A549 (cell line): Measurements from ENCODE around the gene PCSK6. TPM values are rescaled to one million over a fixed set of nuclear protein-coding genes. Genes with fewer than 3 reads are reported as not detected.

ENCODE experiments used
- ATAC-seq, 2 experiments: fragments of 200-7000 bp in 1 of 2; fragments of >200 bp in 1 of 2; cut with Nextera tagmentation in 1 of 2; cut with Tn5 transposase in 1 of 2; 3 replicates each; pipeline versions ENCODE4 v1.8.0 to v1.9.1; 2018 to 2020; ENCODE audit warnings: mild to moderate bottlenecking in 1 of 2, moderate library complexity in 1 of 2
- CTCF ChIA-PET: fragments of 300-600 bp; sonication (Branson Sonifier 250); formaldehyde crosslinking; extraction: SDS; loops from one replicate; lab custom pipeline; 2021; ENCODE audit warnings: antibody characterized with exemption, inconsistent platforms; lab: Yijun Ruan, JAX
- POLR2A ChIA-PET: fragments of 350-600 bp; formaldehyde crosslinking; extraction: SDS; loops from one replicate; lab custom pipeline; 2021; ENCODE audit warnings: antibody characterized with exemption, inconsistent platforms; lab: Yijun Ruan, JAX
- DNase-seq, 2 experiments: peaks; one replicate each; pipeline versions ENCODE4 v3.0.0 to v3.0.0-alpha.2; 2011 to 2016; ENCODE audit warnings: low read depth in 1 of 2, low spot score in 1 of 2
- FAIRE-seq: peaks from 2 replicates; lab custom pipeline; 2011; peaks lifted over from hg19 to GRCh38; lab: Jason Lieb, UNC
- H3K27ac ChIP-seq, 2 experiments: fragments of >200 bp; sonication (Bioruptor Twin); formaldehyde crosslinking; 3 replicates each; pipeline ENCODE4 v1.5.1; 2016 to 2017
- H3K4me1 ChIP-seq: fragments of >200 bp; sonication (Bioruptor Twin); formaldehyde crosslinking; 3 replicates; pipeline ENCODE4 v1.6.1; 2016
- H3K4me2 ChIP-seq: fragments of >200 bp; sonication (Bioruptor Twin); formaldehyde crosslinking; 3 replicates; pipeline ENCODE4 v1.6.1; 2016
- H3K4me3 ChIP-seq: fragments of >200 bp; sonication (Bioruptor Twin); formaldehyde crosslinking; 3 replicates; pipeline ENCODE4 v1.5.1; 2016
- H3K9me3 ChIP-seq: fragments of >200 bp; sonication (Bioruptor Twin); formaldehyde crosslinking; 3 replicates; pipeline ENCODE4 v1.6.1; 2016
- CBX2 ChIP-seq: fragments of 200-600 bp; sonication (generic); IDR thresholded peaks from 2 replicates; pipeline ENCODE4 v1.6.1; 2016; ENCODE audit warnings: low read depth, mild to moderate bottlenecking, borderline replicate concordance
- CEBPB ChIP-seq, 2 experiments: fragments of >200 bp in 1 of 2; sonication (Bioruptor Twin) in 1 of 2; formaldehyde crosslinking in 1 of 2; IDR thresholded peaks; 2 replicates each; pipeline ENCODE4 v1.6.1; 2012 to 2016
- CHD4 ChIP-seq: fragments of 200-600 bp; sonication (generic); IDR thresholded peaks from 2 replicates; pipeline ENCODE4 v1.6.1; 2016; ENCODE audit warnings: antibody characterized with exemption, mild to moderate bottlenecking, borderline replicate concordance
- EHMT2 ChIP-seq: fragments of 200-600 bp; sonication (generic); IDR thresholded peaks from 2 replicates; pipeline ENCODE4 v1.6.1; 2016; ENCODE audit warnings: antibody characterized with exemption, low read depth, mild to moderate bottlenecking, moderate library complexity
- FOSL2 ChIP-seq, 2 experiments: fragments of 450-650 bp in 1 of 2; fragments of >200 bp in 1 of 2; sonication (Bioruptor Twin) in 1 of 2; formaldehyde crosslinking; IDR thresholded peaks; 2 replicates each; pipeline versions ENCODE4 v1.5.0 to v1.6.1; 2016 to 2020; ENCODE audit warnings: mild to moderate bottlenecking in 1 of 2, moderate library complexity in 1 of 2
- FOXS1 ChIP-seq: fragments of 250-450 bp; sonication (Bioruptor Pico); IDR thresholded peaks from 2 replicates; pipeline ENCODE4 v1.5.0; 2020; ENCODE audit warnings: mild to moderate bottlenecking, moderate library complexity
- GATA3 ChIP-seq: IDR thresholded peaks from 2 replicates; pipeline ENCODE4 v1.6.1; 2012; ENCODE audit warnings: borderline replicate concordance
- HDAC2 ChIP-seq: fragments of 200-600 bp; sonication (generic); IDR thresholded peaks from 2 replicates; pipeline ENCODE4 v1.6.1; 2016
- HOXB13 ChIP-seq: fragments of 250-450 bp; sonication (Bioruptor Pico); IDR thresholded peaks from 2 replicates; pipeline ENCODE4 v1.5.0; 2020; ENCODE audit warnings: low read depth, mild to moderate bottlenecking, moderate library complexity
- KDM1A ChIP-seq: fragments of 200-600 bp; sonication (generic); IDR thresholded peaks from 2 replicates; pipeline ENCODE4 v1.6.1; 2016; ENCODE audit warnings: low read depth, mild to moderate bottlenecking
- KDM5A ChIP-seq: fragments of 200-600 bp; sonication (generic); IDR thresholded peaks from 2 replicates; pipeline ENCODE4 v1.6.1; 2016; ENCODE audit warnings: antibody characterized with exemption, mild to moderate bottlenecking
- MAZ ChIP-seq: fragments of 150-350 bp; IDR thresholded peaks from 2 replicates; pipeline ENCODE4 v1.6.1; 2014; ENCODE audit warnings: antibody characterized with exemption, low read depth, low read length, borderline replicate concordance
- NFE2L2 ChIP-seq: fragments of 150-350 bp; conservative IDR thresholded peaks from 2 replicates; pipeline ENCODE4 v1.6.1; 2014; ENCODE audit warnings: low read length
- NPAS2 ChIP-seq: fragments of 250-450 bp; sonication (Bioruptor Pico); IDR thresholded peaks from 2 replicates; pipeline ENCODE4 v1.8.0; 2022; ENCODE audit warnings: mild to moderate bottlenecking, moderate library complexity, borderline replicate concordance
- POLR2A ChIP-seq: IDR thresholded peaks from 2 replicates; pipeline ENCODE4 v1.6.1; 2012; ENCODE audit warnings: mild to moderate bottlenecking, low read length
- POLR2AphosphoS2 ChIP-seq: conservative IDR thresholded peaks from 2 replicates; pipeline ENCODE4 v1.6.1; 2012; ENCODE audit warnings: low read length, improper control_type of control experiment, inconsistent platforms
- RAD21 ChIP-seq, 2 experiments: fragments of >200 bp in 1 of 2; sonication (Bioruptor Twin) in 1 of 2; formaldehyde crosslinking in 1 of 2; IDR thresholded peaks in 1 of 2; conservative IDR thresholded peaks in 1 of 2; 2 replicates in 1 of 2; 3 replicates in 1 of 2; pipeline ENCODE4 v1.6.1; 2012 to 2018; ENCODE audit warnings: inconsistent platforms in 1 of 2
- RCOR1 ChIP-seq: fragments of 150-350 bp; IDR thresholded peaks from 2 replicates; pipeline ENCODE4 v1.6.1; 2014; ENCODE audit warnings: antibody characterized with exemption, low read length, low read depth
- REST ChIP-seq: fragments of 200-600 bp; sonication (generic); IDR thresholded peaks from 2 replicates; pipeline ENCODE4 v1.6.1; 2016; ENCODE audit warnings: antibody characterized with exemption, mild to moderate bottlenecking, moderate library complexity
- RNF2 ChIP-seq: fragments of 200-600 bp; sonication (generic); IDR thresholded peaks from 2 replicates; pipeline ENCODE4 v1.6.1; 2016; ENCODE audit warnings: low read depth, mild to moderate bottlenecking, antibody characterized with exemption, moderate library complexity, borderline replicate concordance
- SMC3 ChIP-seq: fragments of >200 bp; sonication (Bioruptor Twin); formaldehyde crosslinking; IDR thresholded peaks from 3 replicates; pipeline ENCODE4 v1.6.1; 2018; ENCODE audit warnings: inconsistent platforms
- SREBF2 ChIP-seq: fragments of 450-650 bp; IDR thresholded peaks from 2 replicates; pipeline ENCODE4 v1.6.1; 2014; ENCODE audit warnings: mild to moderate bottlenecking, moderate library complexity
- TFCP2L1 ChIP-seq: fragments of 250-450 bp; sonication (Bioruptor Pico); IDR thresholded peaks from 2 replicates; pipeline ENCODE4 v1.5.0; 2021; ENCODE audit warnings: mild to moderate bottlenecking
- ZC3H11A ChIP-seq: fragments of 450-650 bp; IDR thresholded peaks from 2 replicates; pipeline ENCODE4 v1.6.1; 2014; ENCODE audit warnings: antibody characterized with exemption, mild to moderate bottlenecking
- ZFP36 ChIP-seq: fragments of 450-650 bp; IDR thresholded peaks from 2 replicates; pipeline ENCODE4 v1.6.1; 2014; ENCODE audit warnings: borderline replicate concordance; ENCODE audit not compliant: partially characterized antibody
- ZSCAN20 ChIP-seq: fragments of 250-450 bp; sonication (Bioruptor Pico); IDR thresholded peaks from 2 replicates; pipeline ENCODE4 v1.8.0; 2022; ENCODE audit warnings: mild to moderate bottlenecking, moderate library complexity
- WGBS: methylation state at CpG from one replicate; pipeline ENCODE4 v1.1.6; 2017; ENCODE audit errors: missing lambda C conversion rate; 5-methylcytosine and 5-hydroxymethylcytosine counted together
- polyA plus RNA-seq, 4 experiments: library from polyadenylated mRNA; depleted of rRNA in 3 of 4; stranded (reverse); fragments of >200 nt; fragmentation: RNase III in 1 of 4; extraction: RNeasy Plus Mini Kit Qiagen cat#74134 plus additional on column Dnase treatment in 1 of 4; gene quantifications; 2 replicates in 3 of 4; 3 replicates in 1 of 4; pipeline ENCODE4 v1.2.3, GENCODE V29; 2011 to 2017
- TF ChIP-seq, protein P1 (sequence below): fragments of >200 bp; sonication (Bioruptor Twin); formaldehyde crosslinking; IDR thresholded peaks from 2 replicates; pipeline ENCODE4 v1.6.1; 2016
- TF ChIP-seq, protein P2 (sequence below): fragments of >200 bp; sonication (Bioruptor Twin); formaldehyde crosslinking; IDR thresholded peaks from 3 replicates; pipeline ENCODE4 v1.6.1; 2016

Gene PCSK6
- polyA plus RNA-seq, 2 of the 4 experiments (the other 2 are of a cell fraction): 10.0 to 15.2 TPM

DNA sequence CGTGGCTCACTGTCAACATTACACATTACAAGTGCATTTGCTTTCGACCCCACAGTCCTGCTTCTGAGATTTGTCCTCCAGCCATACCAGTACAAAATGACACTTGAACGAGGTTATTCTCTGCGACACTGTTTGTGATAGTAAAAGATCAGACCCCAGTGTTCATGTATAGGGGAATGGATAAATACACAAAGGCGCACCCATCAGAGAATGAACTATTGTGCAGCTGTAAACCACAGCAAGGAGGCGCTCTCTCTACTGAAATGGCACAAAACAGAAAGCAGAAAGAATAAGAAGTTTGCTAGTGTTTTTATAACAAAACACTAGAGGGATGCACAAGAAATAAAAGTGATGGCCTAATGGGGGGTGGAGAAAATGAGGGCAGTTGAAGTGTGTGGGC is 232.8 kb downstream of the PCSK6 start:
- ATAC-seq: peak in 1 of 2 experiments; percentile 23; a peak in 3 of 6 replicates
- WGBS: 55% methylated on average over 6 of the region's 6 CpGs
- Histone ChIP-seq H3K9me3 (no peaks in the 10 kb centered on the region), H3K27ac (no peak overlapping the region), H3K4me2 (no peak overlapping the region), H3K4me3 (no peak overlapping the region), H3K4me1 (peaks cover 8% of the 10 kb centered on the region; the same call in 2 of the 3 replicates)
- TF ChIP-seq ZSCAN20 (CRISPR knock-in tag) (no peak), POLR2AphosphoS2 (no peak), FOSL2 (IDR thresholded peaks at IDR 0.05) (no peak), FOSL2 (CRISPR knock-in tag; IDR thresholded peaks at IDR 0.05) (no peak), RNF2 (no peak), EHMT2 (no peak), ZFP36 (no peak), RAD21 (conservative IDR thresholded peaks at IDR 0.05 in 1 of 2, IDR thresholded peaks at IDR 0.05 in 1 of 2) (peak in 1 of 2 experiments; percentile 43; a peak in 2 of 5 replicates), HOXB13 (CRISPR knock-in tag) (no peak), KDM5A (no peak), MAZ (no peak), ZC3H11A (no peak), RCOR1 (no peak), HDAC2 (no peak), SMC3 (peak; percentile 13; the same call in 1 of the 3 replicates), TFCP2L1 (CRISPR knock-in tag) (no peak), CEBPB (IDR thresholded peaks at IDR 0.05) (no peak)
- TF ChIP-seq, protein P1, sequence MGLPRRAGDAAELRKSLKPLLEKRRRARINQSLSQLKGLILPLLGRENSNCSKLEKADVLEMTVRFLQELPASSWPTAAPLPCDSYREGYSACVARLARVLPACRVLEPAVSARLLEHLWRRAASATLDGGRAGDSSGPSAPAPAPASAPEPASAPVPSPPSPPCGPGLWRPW: no peak
- peak in 1 of 2 experiments; percentile 51 for DNase-seq
- FAIRE-seq: no peak
- ChIA-PET POLR2A (no interaction called here), CTCF (interaction anchor here (0.9 to 9.0 kb wide), 19 partner anchors 9 to 598 kb away, joined by 3 to 275 read pairs (median 14); no protein-coding TSS in a partner anchor)

GRCh38 chr15:101255615-101256241 is 233.8 kb downstream of the PCSK6 start:
- ATAC-seq: no peak
- no peaks in the 10 kb centered on the region for H3K9me3 ChIP-seq
- TF ChIP-seq HOXB13 (CRISPR knock-in tag): no peak
- TF ChIP-seq CEBPB (IDR thresholded peaks at IDR 0.05): no peak
- no peak for TF ChIP-seq CHD4
- no peak for TF ChIP-seq CBX2
- no peak for TF ChIP-seq GATA3
- TF ChIP-seq KDM1A: no peak
- TF ChIP-seq, all 56 proteins: peak for 0
- peaks cover 8% of the 10 kb centered on the region; the same call in 2 of the 3 replicates for H3K4me1 ChIP-seq
- no peak for FAIRE-seq
- no peak overlapping the region for H3K27ac ChIP-seq
- WGBS: 56% methylated on average over 8 of the region's 8 CpGs
- peak in 1 of 2 experiments; percentile 37 for DNase-seq
- POLR2A ChIA-PET: no interaction called here
- no peak overlapping the region for H3K4me2 ChIP-seq
- CTCF ChIA-PET: interaction anchor here (0.6 to 9.0 kb wide), 12 partner anchors 8 to 338 kb away, joined by 3 to 275 read pairs (median 14); no protein-coding TSS in a partner anchor
- H3K4me3 ChIP-seq: no peak overlapping the region

GRCh38 chr15:101255051-101255395 is 234.5 kb downstream of the PCSK6 start:
- no peak for TF ChIP-seq NFE2L2
- TF ChIP-seq HDAC2: no peak
- TF ChIP-seq EHMT2: no peak
- no peak for TF ChIP-seq REST
- TF ChIP-seq NPAS2: no peak
- TF ChIP-seq, protein P2, sequence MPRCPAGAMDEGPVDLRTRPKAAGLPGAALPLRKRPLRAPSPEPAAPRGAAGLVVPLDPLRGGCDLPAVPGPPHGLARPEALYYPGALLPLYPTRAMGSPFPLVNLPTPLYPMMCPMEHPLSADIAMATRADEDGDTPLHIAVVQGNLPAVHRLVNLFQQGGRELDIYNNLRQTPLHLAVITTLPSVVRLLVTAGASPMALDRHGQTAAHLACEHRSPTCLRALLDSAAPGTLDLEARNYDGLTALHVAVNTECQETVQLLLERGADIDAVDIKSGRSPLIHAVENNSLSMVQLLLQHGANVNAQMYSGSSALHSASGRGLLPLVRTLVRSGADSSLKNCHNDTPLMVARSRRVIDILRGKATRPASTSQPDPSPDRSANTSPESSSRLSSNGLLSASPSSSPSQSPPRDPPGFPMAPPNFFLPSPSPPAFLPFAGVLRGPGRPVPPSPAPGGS: no peak
- TF ChIP-seq POLR2A: no peak
- no peak for TF ChIP-seq SREBF2
- TF ChIP-seq RNF2: no peak
- no peak for TF ChIP-seq KDM5A
- no peak for TF ChIP-seq SMC3
- no peak for TF ChIP-seq FOXS1
- TF ChIP-seq, all 56 proteins: peak for 0
- CTCF ChIA-PET: interaction anchor here (0.6 to 9.0 kb wide), 6 partner anchors 12 to 337 kb away, joined by 4 to 275 read pairs (median 32); no protein-coding TSS in a partner anchor
- ATAC-seq (no peak), DNase-seq (no peak), FAIRE-seq (no peak)
- Histone ChIP-seq H3K4me2 (no peak overlapping the region), H3K9me3 (no peaks in the 10 kb centered on the region), H3K4me3 (no peak overlapping the region), H3K27ac (no peak overlapping the region), H3K4me1 (peaks cover 14% of the 10 kb centered on the region)
- POLR2A ChIA-PET: no interaction called here
- 72% methylated on average over 5 of the region's 5 CpGs for WGBS
